ENCODE data around the gene SLC39A8. TPM values are rescaled to one million over a fixed set of nuclear protein-coding genes. Genes with fewer than 3 reads are reported as not detected.

The SLC39A8 gene
- total RNA-seq, 1 donor from 2014 or later, result 6.9 TPM

GRCh38 chr4:102333787-102334186 is 11.5 kb downstream of the SLC39A8 start:
- H3K27ac Mint-ChIP-seq, result no peak overlapping the region

GRCh38 chr4:102328045-102328444 is 17.2 kb downstream of the SLC39A8 start:
- no peaks in the 10 kb centered on the region for H3K27me3 Mint-ChIP-seq (ENCODE audit: insufficient read depth, low read depth)
- H3K9me3 ChIP-seq (ENCODE audit: low read depth), result no peaks in the 10 kb centered on the region
- peaks cover 3% of the 10 kb centered on the region for H3K36me3 Mint-ChIP-seq
- H3K4me1 Mint-ChIP-seq, result peaks cover 5% of the 10 kb centered on the region
- H3K4me1 ChIP-seq, result peaks cover 3% of the 10 kb centered on the region
- no peak overlapping the region for H3K4me3 ChIP-seq
- no peak overlapping the region for H3K4me3 Mint-ChIP-seq
- no peak overlapping the region for H2AFZ ChIP-seq (replicated peaks)
- H3K27me3 ChIP-seq, result no peaks in the 10 kb centered on the region
- no peak overlapping the region for H3K27ac Mint-ChIP-seq
- H3K9me3 Mint-ChIP-seq, result no peaks in the 10 kb centered on the region
- no peaks in the 10 kb centered on the region for H3K36me3 ChIP-seq
- no peaks in the 10 kb centered on the region for H4K20me1 ChIP-seq (ENCODE audit: low read depth)
- DNase-seq (ENCODE audit: low spot score), result no peak
- no peak overlapping the region for H3K4me2 ChIP-seq
- TF ChIP-seq EZH2phosphoT487 (IDR thresholded peaks at IDR 0.05) (no peak), CTCF (IDR thresholded peaks at IDR 0.05) (no peak), EZH2 (IDR thresholded peaks at IDR 0.05) (no peak)
- no peak overlapping the region for H3K27ac ChIP-seq
- no peaks in the 10 kb centered on the region for H3F3A ChIP-seq (ENCODE audit: low read depth)
- H3K79me2 ChIP-seq (ENCODE audit: low read depth), result no peaks in the 10 kb centered on the region
- H3K9ac ChIP-seq, result no peak overlapping the region

More at GRCh38 chr4:102333787-102334186, 11.5 kb downstream of the SLC39A8 start:
- Histone ChIP-seq H3K27me3 (no peaks in the 10 kb centered on the region), H3K36me3 (no peaks in the 10 kb centered on the region), H3K4me3 (no peak overlapping the region), H3F3A (ENCODE audit: low read depth) (no peaks in the 10 kb centered on the region), H3K9ac (no peak overlapping the region), H3K9me3 (ENCODE audit: low read depth) (no peaks in the 10 kb centered on the region), H3K27ac (no peak overlapping the region), H3K4me2 (no peak overlapping the region), H3K79me2 (ENCODE audit: low read depth) (no peaks in the 10 kb centered on the region), H3K4me1 (no peaks in the 10 kb centered on the region), H4K20me1 (ENCODE audit: low read depth) (no peaks in the 10 kb centered on the region), H2AFZ (replicated peaks) (no peak overlapping the region)
- Mint-ChIP-seq H3K27me3 (ENCODE audit: insufficient read depth, low read depth) (no peaks in the 10 kb centered on the region), H3K4me3 (no peak overlapping the region), H3K36me3 (peaks cover 2% of the 10 kb centered on the region), H3K4me1 (peaks cover 3% of the 10 kb centered on the region), H3K9me3 (no peaks in the 10 kb centered on the region)
- TF ChIP-seq CTCF (IDR thresholded peaks at IDR 0.05), result no peak
- TF ChIP-seq EZH2 (IDR thresholded peaks at IDR 0.05), result no peak
- TF ChIP-seq EZH2phosphoT487 (IDR thresholded peaks at IDR 0.05), result no peak
- DNase-seq (ENCODE audit: low spot score), result no peak

- Mint-ChIP-seq H3K27me3 (ENCODE audit: insufficient read depth, low read depth) (no peaks in the 10 kb centered on the region), H3K27ac (no peak overlapping the region), H3K4me1 (peaks cover 9% of the 10 kb centered on the region), H3K4me3 (no peak overlapping the region), H3K36me3 (peaks cover 3% of the 10 kb centered on the region), H3K9me3 (no peaks in the 10 kb centered on the region)
- Histone ChIP-seq H3K36me3 (no peaks in the 10 kb centered on the region), H4K20me1 (ENCODE audit: low read depth) (no peaks in the 10 kb centered on the region), H3K4me2 (no peak overlapping the region), H2AFZ (replicated peaks) (no peak overlapping the region), H3K9me3 (ENCODE audit: low read depth) (no peaks in the 10 kb centered on the region), H3K4me3 (no peak overlapping the region), H3K9ac (no peak overlapping the region), H3K27me3 (no peaks in the 10 kb centered on the region), H3K4me1 (peaks cover 14% of the 10 kb centered on the region), H3K79me2 (ENCODE audit: low read depth) (no peaks in the 10 kb centered on the region), H3K27ac (no peak overlapping the region), H3F3A (ENCODE audit: low read depth) (peaks cover 6% of the 10 kb centered on the region)
- DNase-seq (ENCODE audit: low spot score), result no peak
- TF ChIP-seq EZH2 (IDR thresholded peaks at IDR 0.05) (no peak), CTCF (IDR thresholded peaks at IDR 0.05) (no peak), EZH2phosphoT487 (IDR thresholded peaks at IDR 0.05) (no peak)
Measured at GRCh38 chr4:102326951-102327350, 18.3 kb downstream of the SLC39A8 start.

Measured in neural progenitor cell (in vitro differentiated cells).